H7 (cell line): Measurements from ENCODE around the gene GPR153. TPM values are rescaled to one million over a fixed set of nuclear protein-coding genes. Genes with fewer than 3 reads are reported as not detected.

Experiments
- DNase-seq: peaks from one replicate; pipeline ENCODE4 v3.0.0; 2012
- H3K27me3 ChIP-seq: 2 replicates; pipeline ENCODE4 v1.6.0; 2011; ENCODE audit warnings: mild to moderate bottlenecking, low read length; ENCODE audit not compliant: control insufficient read depth, insufficient read depth
- H3K36me3 ChIP-seq: replicated peaks from 2 replicates; pipeline ENCODE4 v1.5.1; 2011; ENCODE audit warnings: low read length; ENCODE audit not compliant: control insufficient read depth, insufficient read depth
- H3K4me3 ChIP-seq: 2 replicates; pipeline ENCODE4 v1.5.1; 2011; ENCODE audit warnings: low read depth, mild to moderate bottlenecking, control low read depth, low read length, moderate library complexity; ENCODE audit not compliant: insufficient read depth
- total RNA-seq: library from RNA; depleted of rRNA; stranded (reverse); fragments of >200 nt; shearing (Covaris generic); gene quantifications from 2 replicates; pipeline ENCODE4 v1.2.3, GENCODE V29; 2014

Gene GPR153
- total RNA-seq, 1 experiment from 2014 or later: 15.6 TPM

- Histone ChIP-seq H3K4me3 (no peak overlapping the region), H3K36me3 (no peaks in the 10 kb centered on the region), H3K27me3 (no peaks in the 10 kb centered on the region)
- DNase-seq: no peak
Measured at GRCh38 chr1:6279066-6279465, 18.2 kb upstream of the GPR153 start.

- Histone ChIP-seq H3K27me3 (no peaks in the 10 kb centered on the region), H3K36me3 (no peaks in the 10 kb centered on the region), H3K4me3 (no peak overlapping the region)
- DNase-seq: peak; percentile 65
Measured at GRCh38 chr1:6278263-6278662, 17.4 kb upstream of the GPR153 start.

GRCh38 chr1:6276811-6277555 lies 16.1 kb upstream of the GPR153 start:
- Histone ChIP-seq H3K27me3 (no peaks in the 10 kb centered on the region), H3K36me3 (no peaks in the 10 kb centered on the region; the same call in 1 of the 2 replicates), H3K4me3 (no peak overlapping the region)
- DNase-seq: peak; percentile 74

- H3K4me3 ChIP-seq: no peak overlapping the region
Measured at GRCh38 chr1:6275826-6276782, 15.2 kb upstream of the GPR153 start.

GRCh38 chr1:6274622-6275139 lies 13.8 kb upstream of the GPR153 start:
- no peak overlapping the region for H3K4me3 ChIP-seq
- H3K27me3 ChIP-seq: no peaks in the 10 kb centered on the region
- no peaks in the 10 kb centered on the region; the same call in 1 of the 2 replicates for H3K36me3 ChIP-seq
- DNase-seq: no peak

More at GRCh38 chr1:6275826-6276782, 15.2 kb upstream of the GPR153 start:
- DNase-seq: peak; percentile 80
- H3K36me3 ChIP-seq: no peaks in the 10 kb centered on the region; the same call in 1 of the 2 replicates
- H3K27me3 ChIP-seq: no peaks in the 10 kb centered on the region

GRCh38 chr1:6274102-6274501 lies 13.2 kb upstream of the GPR153 start:
- no peaks in the 10 kb centered on the region for H3K27me3 ChIP-seq
- no peak for DNase-seq
- no peaks in the 10 kb centered on the region; the same call in 1 of the 2 replicates for H3K36me3 ChIP-seq
- H3K4me3 ChIP-seq: no peak overlapping the region

GRCh38 chr1:6273380-6273891 lies 12.5 kb upstream of the GPR153 start:
- no peaks in the 10 kb centered on the region; the same call in 1 of the 2 replicates for H3K36me3 ChIP-seq
- H3K27me3 ChIP-seq: no peaks in the 10 kb centered on the region
- no peak overlapping the region for H3K4me3 ChIP-seq
- peak; percentile 88 for DNase-seq

GRCh38 chr1:6272868-6273267 lies 12.0 kb upstream of the GPR153 start:
- Histone ChIP-seq H3K36me3 (no peaks in the 10 kb centered on the region; the same call in 1 of the 2 replicates), H3K27me3 (no peaks in the 10 kb centered on the region), H3K4me3 (no peak overlapping the region)
- peak; percentile 84 for DNase-seq

- DNase-seq: no peak
- no peaks in the 10 kb centered on the region for H3K27me3 ChIP-seq
- H3K4me3 ChIP-seq: no peak overlapping the region
- H3K36me3 ChIP-seq: no peaks in the 10 kb centered on the region; the same call in 1 of the 2 replicates
Measured at GRCh38 chr1:6272452-6272851, 11.6 kb upstream of the GPR153 start.

- Histone ChIP-seq H3K36me3 (no peaks in the 10 kb centered on the region; the same call in 1 of the 2 replicates), H3K27me3 (no peaks in the 10 kb centered on the region), H3K4me3 (no peak overlapping the region)
- no peak for DNase-seq
Measured at GRCh38 chr1:6271554-6271953, 10.7 kb upstream of the GPR153 start.

- no peaks in the 10 kb centered on the region for H3K27me3 ChIP-seq
- no peak overlapping the region for H3K4me3 ChIP-seq
- no peaks in the 10 kb centered on the region; the same call in 1 of the 2 replicates for H3K36me3 ChIP-seq
- DNase-seq: no peak
Measured at GRCh38 chr1:6271006-6271405, 10.1 kb upstream of the GPR153 start.

GRCh38 chr1:6270401-6270800 lies 9.5 kb upstream of the GPR153 start:
- no peaks in the 10 kb centered on the region; the same call in 1 of the 2 replicates for H3K36me3 ChIP-seq
- no peak for DNase-seq
- no peak overlapping the region for H3K4me3 ChIP-seq
- no peaks in the 10 kb centered on the region for H3K27me3 ChIP-seq

- no peaks in the 10 kb centered on the region; the same call in 1 of the 2 replicates for H3K36me3 ChIP-seq
- no peaks in the 10 kb centered on the region for H3K27me3 ChIP-seq
- no peak overlapping the region for H3K4me3 ChIP-seq
- no peak for DNase-seq
Measured at GRCh38 chr1:6269720-6270400, 9.0 kb upstream of the GPR153 start.

GRCh38 chr1:6269296-6269695 lies 8.4 kb upstream of the GPR153 start:
- Histone ChIP-seq H3K27me3 (no peaks in the 10 kb centered on the region), H3K36me3 (no peaks in the 10 kb centered on the region; the same call in 1 of the 2 replicates), H3K4me3 (no peak overlapping the region)
- DNase-seq: no peak
